GM12878 (cell line): ENCODE measurements around the gene PLK5. TPM values are rescaled to one million over a fixed set of nuclear protein-coding genes. Genes with fewer than 3 reads are reported as not detected.

Source experiments
- ATAC-seq: fragments of 200-7000 bp; cut with Tn5 transposase; 3 replicates; pipeline ENCODE4 v1.9.1; 2020; ENCODE audit warnings: mild to moderate bottlenecking, moderate library complexity
- BruUV-seq: library from RNA; stranded (reverse); fragments of 400-500 nt; replicated peaks from 2 replicates; lab custom pipeline; 2021; lab: Mats Ljungman, UMichigan
- CTCF ChIA-PET: fragments of 300-600 bp; sonication (Branson Sonifier 250); formaldehyde crosslinking; extraction: SDS; loops from one replicate; lab custom pipeline; 2021; ENCODE audit warnings: inconsistent platforms; lab: Yijun Ruan, JAX
- POLR2A ChIA-PET: fragments of 350-600 bp; formaldehyde crosslinking; extraction: SDS; loops from one replicate; lab custom pipeline; 2021; ENCODE audit warnings: inconsistent platforms; lab: Charles Lee
- RAD21 ChIA-PET: fragments of 300-600 bp; sonication (Branson Sonifier 250); formaldehyde crosslinking; loops from one replicate; lab custom pipeline; 2023; ENCODE audit warnings: antibody characterized with exemption; ENCODE audit not compliant: unreplicated experiment; lab: Charles Lee
- SMC1A ChIA-PET: fragments of 300-600 bp; sonication (Branson Sonifier 250); formaldehyde crosslinking; loops from one replicate; lab custom pipeline; 2023; ENCODE audit not compliant: unreplicated experiment, uncharacterized antibody; lab: Charles Lee
- DNase-seq: peaks from one replicate; pipeline ENCODE4 v3.0.0-alpha.2; 2011; ENCODE audit warnings: low read depth, low spot score
- FAIRE-seq: peaks from 3 replicates; lab custom pipeline; 2011; peaks lifted over from hg19 to GRCh38; lab: Jason Lieb, UNC
- H2AFZ ChIP-seq: 2 replicates; pipeline ENCODE4 v1.6.0; 2011; ENCODE audit warnings: low read depth, low read length, control low read depth; ENCODE audit not compliant: control insufficient read depth
- H3K27ac ChIP-seq: 2 replicates; pipeline ENCODE4 v1.5.1; 2011; ENCODE audit warnings: control low read depth; ENCODE audit not compliant: control insufficient read depth, insufficient read depth
- H3K27me3 ChIP-seq, 2 experiments: replicated peaks in 1 of 2; 2 replicates each; pipeline versions ENCODE4 v1.6.0 to v1.6.1; 2011; ENCODE audit warnings: low read length in 1 of 2; ENCODE audit not compliant: control insufficient read depth in 2 of 2, insufficient read depth in 2 of 2
- H3K36me3 ChIP-seq, 2 experiments: 2 replicates each; pipeline ENCODE4 v1.5.1; 2011; ENCODE audit warnings: low read length in 1 of 2; ENCODE audit not compliant: control insufficient read depth in 2 of 2, insufficient read depth in 2 of 2
- H3K4me1 ChIP-seq: 2 replicates; pipeline ENCODE4 v1.6.1; 2011; ENCODE audit warnings: mild to moderate bottlenecking, low read length, moderate library complexity, mixed read lengths; ENCODE audit not compliant: control insufficient read depth, insufficient read depth
- H3K4me2 ChIP-seq: 2 replicates; pipeline ENCODE4 v1.6.0; 2011; ENCODE audit warnings: control low read depth; ENCODE audit not compliant: control insufficient read depth, insufficient read depth
- H3K4me3 ChIP-seq: fragments of 200-600 bp; sonication (generic); 2 replicates; pipeline ENCODE4 v1.5.1; 2016
- H3K79me2 ChIP-seq: 2 replicates; pipeline ENCODE4 v1.6.0; 2011; ENCODE audit warnings: low read length; ENCODE audit not compliant: control insufficient read depth, insufficient read depth
- H3K9ac ChIP-seq: 2 replicates; pipeline ENCODE4 v1.8.0; 2011; ENCODE audit warnings: low read length, control low read depth, mixed read lengths; ENCODE audit not compliant: control insufficient read depth, insufficient read depth
- H3K9me3 ChIP-seq: replicated peaks from 3 replicates; pipeline ENCODE4 v1.5.1; 2011; ENCODE audit warnings: mild to moderate bottlenecking, low read length; ENCODE audit not compliant: control insufficient read depth, insufficient read depth
- H4K20me1 ChIP-seq: 2 replicates; pipeline ENCODE4 v1.6.0; 2011; ENCODE audit not compliant: control insufficient read depth, insufficient read depth
- FOXM1 ChIP-seq: IDR thresholded peaks from 2 replicates; pipeline ENCODE4 v1.6.1; 2012; ENCODE audit warnings: low read depth, mild to moderate bottlenecking, inconsistent platforms, low read length, moderate library complexity
- HCFC1 ChIP-seq: fragments of 150-350 bp; IDR thresholded peaks from 2 replicates; pipeline ENCODE4 v1.6.1; 2014; ENCODE audit warnings: low read length
- IKZF1 ChIP-seq: fragments of 450-650 bp; conservative IDR thresholded peaks from 2 replicates; pipeline ENCODE4 v1.6.1; 2017; ENCODE audit warnings: antibody characterized with exemption, mild to moderate bottlenecking
- POLR2A ChIP-seq: IDR thresholded peaks from 2 replicates; pipeline ENCODE4 v1.6.1; 2011; ENCODE audit warnings: low read depth, mild to moderate bottlenecking, low read length
- POLR2AphosphoS5 ChIP-seq: IDR thresholded peaks from 2 replicates; pipeline ENCODE4 v1.6.1; 2011; ENCODE audit warnings: mild to moderate bottlenecking, low read length, inconsistent platforms
- RCOR1 ChIP-seq: conservative IDR thresholded peaks from 2 replicates; pipeline ENCODE4 v1.6.1; 2012; ENCODE audit warnings: low read depth, low read length, improper control_type of control experiment
- SUPT20H ChIP-seq: IDR thresholded peaks from 2 replicates; pipeline ENCODE4 v1.6.1; 2011; ENCODE audit warnings: low read depth, mild to moderate bottlenecking, low read length, moderate library complexity, borderline replicate concordance; ENCODE audit not compliant: control insufficient read depth
- YBX1 ChIP-seq: fragments of 450-650 bp; IDR thresholded peaks from 2 replicates; pipeline ENCODE4 v1.6.1; 2016; ENCODE audit warnings: antibody characterized with exemption
- ZNF217 ChIP-seq: fragments of 450-650 bp; IDR thresholded peaks from 2 replicates; pipeline ENCODE4 v1.6.1; 2017; ENCODE audit warnings: antibody characterized with exemption, mild to moderate bottlenecking
- ZNF592 ChIP-seq: fragments of 450-650 bp; IDR thresholded peaks from 2 replicates; pipeline ENCODE4 v1.6.1; 2017; ENCODE audit warnings: mild to moderate bottlenecking, moderate library complexity
- WGBS: methylation state at CpG from one replicate; pipeline ENCODE4 v1.1.6; 2016; ENCODE audit warnings: low lambda C conversion rate; ENCODE audit not compliant: insufficient replicate concordance, insufficient coverage; ENCODE audit errors: missing lambda C conversion rate; 5-methylcytosine and 5-hydroxymethylcytosine counted together
- in situ Hi-C: fragments of 300-500 bp; cut with MboI; formaldehyde crosslinking; loops from 9 replicates; pipeline ENCODE4 v1.14.3; 2018; ENCODE audit warnings: mixed read lengths
- intact Hi-C: fragments of 100-400 bp; cut with micrococcal nuclease; formaldehyde crosslinking; loops from one replicate; pipeline ENCODE4 v1.14.2; 2022; ENCODE audit not compliant: unreplicated experiment
- polyA plus RNA-seq, 11 experiments: library from polyadenylated mRNA; depleted of rRNA in 4 of 11; unstranded in 6 of 11; stranded (reverse) in 5 of 11; fragments of >200 nt; fragmentation: Nextera tagmentation in 4 of 11; fragmentation: Illumina TruSeq in 1 of 11; extraction: Ambion mirVana in 4 of 11; extraction: Trizol in 1 of 11; gene quantifications; 1 replicate in 1 of 11; 2 replicates in 10 of 11; pipeline versions ENCODE4 v1.2.1 to v1.2.3, GENCODE V29; 2011 to 2016; ENCODE audit warnings: inconsistent platforms in 2 of 11, missing spikeins in 2 of 11, low read depth in 1 of 11
- total RNA-seq, 4 experiments: library from RNA; depleted of rRNA in 3 of 4; stranded (reverse); fragments of >200 nt in 3 of 4; fragmentation: Illumina TruSeq in 1 of 4; extraction: Trizol in 1 of 4; gene quantifications; 2 replicates each; pipeline versions ENCODE4 v1.2.1 to v1.2.3, GENCODE V29; 2013 to 2021
- TF ChIP-seq, protein P1 (sequence below): fragments of 450-650 bp; IDR thresholded peaks from 2 replicates; pipeline ENCODE4 v1.6.1; 2017; ENCODE audit warnings: antibody characterized with exemption, mild to moderate bottlenecking, moderate library complexity
- TF ChIP-seq, protein P2 (sequence below): fragments of 450-650 bp; IDR thresholded peaks from 2 replicates; pipeline ENCODE4 v1.6.1; 2018; ENCODE audit warnings: mild to moderate bottlenecking, low read depth, moderate library complexity; ENCODE audit not compliant: partially characterized antibody

Gene PLK5
- total and polyA plus RNA-seq, 10 of the 15 experiments (the other 5 are each of a cell fraction or from before 2014, with no cell fraction given): 0.13 TPM; not detected in 9

GRCh38 chr19:1510442-1510806 lies 13.5 kb upstream of the PLK5 start (continued):
- TF ChIP-seq POLR2AphosphoS5 (no peak), POLR2A (no peak), ZNF592 (no peak), RCOR1 (no peak)

DNA sequence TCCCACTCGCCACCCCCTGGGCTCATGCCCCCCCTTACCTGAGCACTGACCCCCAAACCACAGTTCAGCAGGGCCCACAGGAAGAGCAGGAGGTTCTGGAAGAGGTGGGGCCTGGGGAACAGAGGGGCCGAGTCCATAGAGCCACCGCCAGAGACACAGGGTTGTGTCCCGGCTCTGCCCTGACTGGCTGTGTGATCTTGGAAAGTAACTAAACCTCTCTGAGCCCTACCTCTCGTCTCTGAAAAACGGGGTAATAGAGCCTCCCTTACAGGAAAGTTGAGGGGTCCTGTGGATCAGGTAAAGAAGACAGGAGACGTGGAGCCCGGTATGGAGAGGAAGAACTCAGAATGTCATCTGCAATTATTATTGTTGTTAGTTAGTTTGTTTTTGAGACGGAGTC lies 13.1 kb upstream of the PLK5 start:
- no peaks in the 10 kb centered on the region for H3K36me3 ChIP-seq
- ChIA-PET SMC1A (no interaction called here), RAD21 (no interaction called here), POLR2A (no interaction called here), CTCF (no interaction called here)
- BruUV-seq: no TSS peak
- H3K4me1 ChIP-seq: no peaks in the 10 kb centered on the region
- H3K79me2 ChIP-seq: no peaks in the 10 kb centered on the region
- DNase-seq (no peak), ATAC-seq (no peak), FAIRE-seq (no peak)
- no peak overlapping the region for H3K4me3 ChIP-seq
- no peaks in the 10 kb centered on the region; a peak in 1 of 4 replicates for H3K27me3 ChIP-seq
- H3K4me2 ChIP-seq: no peak overlapping the region
- in situ Hi-C loops: no loop called here
- no peaks in the 10 kb centered on the region for H4K20me1 ChIP-seq
- WGBS: 20% methylated on average over 9 of the region's 9 CpGs
- H2AFZ ChIP-seq: no peak overlapping the region
- H3K9ac ChIP-seq: no peak overlapping the region
- intact Hi-C loops: no loop called here
- H3K27ac ChIP-seq: no peak overlapping the region
- H3K9me3 ChIP-seq: no peaks in the 10 kb centered on the region; the same call in 2 of the 3 replicates
- TF ChIP-seq YBX1 (no peak), HCFC1 (no peak), FOXM1 (no peak), ZNF217 (no peak), SUPT20H (no peak), IKZF1 (no peak)
- TF ChIP-seq, protein P1, sequence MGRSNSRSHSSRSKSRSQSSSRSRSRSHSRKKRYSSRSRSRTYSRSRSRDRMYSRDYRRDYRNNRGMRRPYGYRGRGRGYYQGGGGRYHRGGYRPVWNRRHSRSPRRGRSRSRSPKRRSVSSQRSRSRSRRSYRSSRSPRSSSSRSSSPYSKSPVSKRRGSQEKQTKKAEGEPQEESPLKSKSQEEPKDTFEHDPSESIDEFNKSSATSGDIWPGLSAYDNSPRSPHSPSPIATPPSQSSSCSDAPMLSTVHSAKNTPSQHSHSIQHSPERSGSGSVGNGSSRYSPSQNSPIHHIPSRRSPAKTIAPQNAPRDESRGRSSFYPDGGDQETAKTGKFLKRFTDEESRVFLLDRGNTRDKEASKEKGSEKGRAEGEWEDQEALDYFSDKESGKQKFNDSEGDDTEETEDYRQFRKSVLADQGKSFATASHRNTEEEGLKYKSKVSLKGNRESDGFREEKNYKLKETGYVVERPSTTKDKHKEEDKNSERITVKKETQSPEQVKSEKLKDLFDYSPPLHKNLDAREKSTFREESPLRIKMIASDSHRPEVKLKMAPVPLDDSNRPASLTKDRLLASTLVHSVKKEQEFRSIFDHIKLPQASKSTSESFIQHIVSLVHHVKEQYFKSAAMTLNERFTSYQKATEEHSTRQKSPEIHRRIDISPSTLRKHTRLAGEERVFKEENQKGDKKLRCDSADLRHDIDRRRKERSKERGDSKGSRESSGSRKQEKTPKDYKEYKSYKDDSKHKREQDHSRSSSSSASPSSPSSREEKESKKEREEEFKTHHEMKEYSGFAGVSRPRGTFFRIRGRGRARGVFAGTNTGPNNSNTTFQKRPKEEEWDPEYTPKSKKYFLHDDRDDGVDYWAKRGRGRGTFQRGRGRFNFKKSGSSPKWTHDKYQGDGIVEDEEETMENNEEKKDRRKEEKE: no peak
- TF ChIP-seq, protein P2, sequence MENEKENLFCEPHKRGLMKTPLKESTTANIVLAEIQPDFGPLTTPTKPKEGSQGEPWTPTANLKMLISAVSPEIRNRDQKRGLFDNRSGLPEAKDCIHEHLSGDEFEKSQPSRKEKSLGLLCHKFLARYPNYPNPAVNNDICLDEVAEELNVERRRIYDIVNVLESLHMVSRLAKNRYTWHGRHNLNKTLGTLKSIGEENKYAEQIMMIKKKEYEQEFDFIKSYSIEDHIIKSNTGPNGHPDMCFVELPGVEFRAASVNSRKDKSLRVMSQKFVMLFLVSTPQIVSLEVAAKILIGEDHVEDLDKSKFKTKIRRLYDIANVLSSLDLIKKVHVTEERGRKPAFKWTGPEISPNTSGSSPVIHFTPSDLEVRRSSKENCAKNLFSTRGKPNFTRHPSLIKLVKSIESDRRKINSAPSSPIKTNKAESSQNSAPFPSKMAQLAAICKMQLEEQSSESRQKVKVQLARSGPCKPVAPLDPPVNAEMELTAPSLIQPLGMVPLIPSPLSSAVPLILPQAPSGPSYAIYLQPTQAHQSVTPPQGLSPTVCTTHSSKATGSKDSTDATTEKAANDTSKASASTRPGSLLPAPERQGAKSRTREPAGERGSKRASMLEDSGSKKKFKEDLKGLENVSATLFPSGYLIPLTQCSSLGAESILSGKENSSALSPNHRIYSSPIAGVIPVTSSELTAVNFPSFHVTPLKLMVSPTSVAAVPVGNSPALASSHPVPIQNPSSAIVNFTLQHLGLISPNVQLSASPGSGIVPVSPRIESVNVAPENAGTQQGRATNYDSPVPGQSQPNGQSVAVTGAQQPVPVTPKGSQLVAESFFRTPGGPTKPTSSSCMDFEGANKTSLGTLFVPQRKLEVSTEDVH: no peak
